ENCODE data around the gene GMEB1.

The GMEB1 gene
- long read RNA-seq, full-length matches to known transcripts = 98 of 125 reads
- long read RNA-seq, partial matches to known transcripts = 9 of 125 reads
- long read RNA-seq, other reads (novel, unspliced or antisense) = 18 of 125 reads

GRCh38 chr1:28668191-28668955 lies at the start of gene GMEB1:
GMEB1 (plus strand) TSS chr1:28668784; CDS start chr1:28683613, 14,829 bp downstream.
- Histone ChIP-seq H3K27me3 (ENCODE audit: insufficient read depth, poor library complexity, severe bottlenecking) (no peaks in the 10 kb centered on the region), H3K27ac (replicated peaks) (peak within 1 kb of the TSS; percentile 99), H3K4me3 (replicated peaks; ENCODE audit: insufficient read depth, low read length) (peak within 1 kb of the TSS; percentile 63)
- TF ChIP-seq SPI1 (IDR thresholded peaks at IDR 0.05; ENCODE audit: borderline replicate concordance, low read depth) (no peak), GABPA (IDR thresholded peaks at IDR 0.05; ENCODE audit: low read depth) (peak; percentile 37; the same call in 1 of the 2 replicates)
- peak; percentile 61 to 85 for DNase-seq (ENCODE audit: low read depth in 1 of 2, low spot score in 1 of 2)

- no peak overlapping the region for H3K27ac ChIP-seq (replicated peaks)
- no peak overlapping the region for H3K4me3 ChIP-seq (replicated peaks; ENCODE audit: insufficient read depth, low read length)
- TF ChIP-seq CTCF (IDR thresholded peaks at IDR 0.05; ENCODE audit: insufficient read depth, low read length) (no peak), SPI1 (IDR thresholded peaks at IDR 0.05; ENCODE audit: borderline replicate concordance, low read depth) (no peak), POLR2AphosphoS5 (IDR thresholded peaks at IDR 0.05; ENCODE audit: low read depth) (no peak), GABPA (IDR thresholded peaks at IDR 0.05; ENCODE audit: low read depth) (no peak), REST (IDR thresholded peaks at IDR 0.05; ENCODE audit: insufficient replicate concordance, low read depth) (no peak)
- no peak for DNase-seq (ENCODE audit: low read depth in 1 of 2, low spot score in 1 of 2)
- H3K27me3 ChIP-seq (ENCODE audit: insufficient read depth, poor library complexity, severe bottlenecking) = no peaks in the 10 kb centered on the region
Observed at GRCh38 chr1:28631713-28632112, 36.9 kb upstream of the GMEB1 start.

- Histone ChIP-seq H3K27me3 (ENCODE audit: insufficient read depth, poor library complexity, severe bottlenecking) (no peaks in the 10 kb centered on the region), H3K4me3 (replicated peaks; ENCODE audit: insufficient read depth, low read length) (no peak overlapping the region), H3K27ac (replicated peaks) (no peak overlapping the region)
- no peak for DNase-seq (ENCODE audit: low read depth in 1 of 2, low spot score in 1 of 2)
- no peak for TF ChIP-seq REST (IDR thresholded peaks at IDR 0.05; ENCODE audit: insufficient replicate concordance, low read depth)
Observed at GRCh38 chr1:28632560-28632959, 36.0 kb upstream of the GMEB1 start.

GRCh38 chr1:28640766-28641165 lies 27.8 kb upstream of the GMEB1 start:
- TF ChIP-seq POLR2AphosphoS5 (IDR thresholded peaks at IDR 0.05; ENCODE audit: low read depth) (no peak), CTCF (IDR thresholded peaks at IDR 0.05; ENCODE audit: insufficient read depth, low read length) (no peak), SPI1 (IDR thresholded peaks at IDR 0.05; ENCODE audit: borderline replicate concordance, low read depth) (no peak), GABPA (IDR thresholded peaks at IDR 0.05; ENCODE audit: low read depth) (no peak), REST (IDR thresholded peaks at IDR 0.05; ENCODE audit: insufficient replicate concordance, low read depth) (no peak)
- peak in 1 of 2 experiments; percentile 45 for DNase-seq (ENCODE audit: low read depth in 1 of 2, low spot score in 1 of 2)
- Histone ChIP-seq H3K4me3 (replicated peaks; ENCODE audit: insufficient read depth, low read length) (no peak overlapping the region), H3K27ac (replicated peaks) (peak overlapping the region; percentile 35; the same call in 1 of the 2 replicates), H3K27me3 (ENCODE audit: insufficient read depth, poor library complexity, severe bottlenecking) (no peaks in the 10 kb centered on the region)

Measured in HL-60 (cell line).